ENCODE measurements around the gene KLHL25.
A peak's percentile ranks its signal among the peaks of the same experiment; 100 is the strongest.

KLHL25 gene

DNA sequence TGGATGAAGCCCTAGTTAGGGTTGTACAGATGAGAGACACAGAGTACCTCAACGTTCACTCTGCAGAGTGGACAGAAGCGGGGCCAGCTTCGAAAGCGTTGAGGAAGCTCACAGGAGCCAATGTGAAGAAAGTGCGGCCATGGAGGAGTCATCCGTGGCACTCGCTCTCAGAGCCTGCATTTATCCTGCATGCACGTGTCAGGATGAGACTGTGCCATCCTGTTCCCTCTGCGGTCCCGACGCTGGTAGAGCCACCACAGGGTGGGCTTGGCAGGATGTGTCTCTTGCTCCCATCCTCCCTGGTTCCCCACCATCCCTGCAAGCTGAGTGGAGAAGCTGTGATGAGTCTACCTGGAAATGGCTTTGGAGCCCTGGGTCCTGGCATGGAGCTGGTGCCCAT, 39.3 kb downstream of the KLHL25 start:
- DNase-seq (ENCODE audit: low spot score) (peak; percentile 61), ATAC-seq (ENCODE audit: low read depth) (no peak)
- Histone ChIP-seq H3K4me3 (ENCODE audit: severe bottlenecking) (no peak overlapping the region), H3K27me3 (ENCODE audit: insufficient read depth, poor library complexity, severe bottlenecking) (no peaks in the 10 kb centered on the region), H3K9me3 (ENCODE audit: severe bottlenecking) (no peaks in the 10 kb centered on the region), H3K27ac (ENCODE audit: poor library complexity, severe bottlenecking) (no peak overlapping the region), H3K36me3 (ENCODE audit: low read depth) (no peaks in the 10 kb centered on the region), H3K4me1 (ENCODE audit: insufficient read depth, poor library complexity, severe bottlenecking) (peaks cover 23% of the 10 kb centered on the region)
- TF ChIP-seq, protein P1, sequence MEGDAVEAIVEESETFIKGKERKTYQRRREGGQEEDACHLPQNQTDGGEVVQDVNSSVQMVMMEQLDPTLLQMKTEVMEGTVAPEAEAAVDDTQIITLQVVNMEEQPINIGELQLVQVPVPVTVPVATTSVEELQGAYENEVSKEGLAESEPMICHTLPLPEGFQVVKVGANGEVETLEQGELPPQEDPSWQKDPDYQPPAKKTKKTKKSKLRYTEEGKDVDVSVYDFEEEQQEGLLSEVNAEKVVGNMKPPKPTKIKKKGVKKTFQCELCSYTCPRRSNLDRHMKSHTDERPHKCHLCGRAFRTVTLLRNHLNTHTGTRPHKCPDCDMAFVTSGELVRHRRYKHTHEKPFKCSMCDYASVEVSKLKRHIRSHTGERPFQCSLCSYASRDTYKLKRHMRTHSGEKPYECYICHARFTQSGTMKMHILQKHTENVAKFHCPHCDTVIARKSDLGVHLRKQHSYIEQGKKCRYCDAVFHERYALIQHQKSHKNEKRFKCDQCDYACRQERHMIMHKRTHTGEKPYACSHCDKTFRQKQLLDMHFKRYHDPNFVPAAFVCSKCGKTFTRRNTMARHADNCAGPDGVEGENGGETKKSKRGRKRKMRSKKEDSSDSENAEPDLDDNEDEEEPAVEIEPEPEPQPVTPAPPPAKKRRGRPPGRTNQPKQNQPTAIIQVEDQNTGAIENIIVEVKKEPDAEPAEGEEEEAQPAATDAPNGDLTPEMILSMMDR (IDR thresholded peaks at IDR 0.05; ENCODE audit: poor library complexity, severe bottlenecking), result no peak

DNA sequence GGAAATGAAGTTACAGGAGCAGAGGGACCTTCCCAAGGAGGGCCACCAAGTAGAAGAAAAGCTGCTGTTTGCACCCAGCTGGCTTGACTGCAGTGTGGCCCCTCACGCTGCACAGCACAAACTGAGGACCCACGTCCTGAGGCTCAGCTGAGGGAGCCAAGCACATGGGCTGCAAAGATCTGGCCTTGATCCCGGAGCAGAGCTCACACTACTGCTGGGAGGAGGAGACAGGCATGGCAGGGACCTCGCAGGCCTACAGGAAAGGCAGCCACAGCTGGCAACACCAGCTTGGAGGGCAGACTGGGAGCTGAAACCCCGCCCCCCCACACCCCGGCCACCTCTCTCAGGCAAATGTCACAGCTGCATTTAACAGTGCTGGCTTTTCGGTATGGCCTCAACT, 39.7 kb downstream of the KLHL25 start:
- TF ChIP-seq, protein P1 (IDR thresholded peaks at IDR 0.05; ENCODE audit: poor library complexity, severe bottlenecking), result no peak
- no peaks in the 10 kb centered on the region for H3K36me3 ChIP-seq (ENCODE audit: low read depth)
- H3K4me1 ChIP-seq (ENCODE audit: insufficient read depth, poor library complexity, severe bottlenecking), result peaks cover 23% of the 10 kb centered on the region
- no peaks in the 10 kb centered on the region for H3K27me3 ChIP-seq (ENCODE audit: insufficient read depth, poor library complexity, severe bottlenecking)
- H3K4me3 ChIP-seq (ENCODE audit: severe bottlenecking), result no peak overlapping the region
- DNase-seq (ENCODE audit: low spot score) (peak; percentile 45), ATAC-seq (ENCODE audit: low read depth) (no peak)
- H3K27ac ChIP-seq (ENCODE audit: poor library complexity, severe bottlenecking), result no peak overlapping the region
- no peaks in the 10 kb centered on the region for H3K9me3 ChIP-seq (ENCODE audit: severe bottlenecking)

DNA sequence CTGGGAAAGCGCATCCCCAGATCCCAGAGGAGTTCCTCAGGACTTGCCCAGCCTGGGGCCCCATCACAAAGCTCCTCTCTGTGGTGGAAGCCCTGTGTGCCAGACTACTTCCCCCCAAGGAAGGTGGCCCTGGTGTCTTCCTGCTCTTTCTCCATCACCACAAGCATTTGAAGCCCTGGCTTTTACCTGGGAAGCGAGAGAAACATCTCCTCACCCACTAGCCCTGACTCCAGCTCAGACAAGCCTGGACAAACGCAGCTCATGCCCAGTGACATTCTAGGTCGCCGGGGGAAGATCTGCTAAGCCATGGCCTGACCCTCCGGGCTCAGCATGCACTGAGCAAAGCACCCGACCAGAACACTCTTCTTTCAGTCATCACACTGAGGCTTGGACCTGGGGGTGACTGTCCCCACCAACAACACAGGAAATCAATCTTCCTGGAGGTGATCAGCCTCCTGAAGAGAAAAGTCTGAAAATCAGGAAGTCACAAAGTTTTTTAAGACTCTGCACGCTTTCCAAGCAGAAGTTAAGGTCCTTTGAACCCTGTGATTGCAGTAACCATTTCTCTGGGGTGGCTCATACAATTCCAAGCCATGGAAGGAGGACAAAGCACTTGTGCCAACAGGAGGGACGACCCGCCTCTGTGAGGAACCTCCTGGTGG, 40.8 kb downstream of the KLHL25 start:
- no peak overlapping the region for H3K4me3 ChIP-seq (ENCODE audit: severe bottlenecking)
- DNase-seq (ENCODE audit: low spot score) (peak; percentile 45), ATAC-seq (ENCODE audit: low read depth) (no peak)
- no peaks in the 10 kb centered on the region for H3K36me3 ChIP-seq (ENCODE audit: low read depth)
- H3K4me1 ChIP-seq (ENCODE audit: insufficient read depth, poor library complexity, severe bottlenecking), result peaks cover 23% of the 10 kb centered on the region
- H3K27me3 ChIP-seq (ENCODE audit: insufficient read depth, poor library complexity, severe bottlenecking), result no peaks in the 10 kb centered on the region
- no peaks in the 10 kb centered on the region for H3K9me3 ChIP-seq (ENCODE audit: severe bottlenecking)
- TF ChIP-seq, protein P1 (IDR thresholded peaks at IDR 0.05; ENCODE audit: poor library complexity, severe bottlenecking), result no peak
- no peak overlapping the region for H3K27ac ChIP-seq (ENCODE audit: poor library complexity, severe bottlenecking)

DNA sequence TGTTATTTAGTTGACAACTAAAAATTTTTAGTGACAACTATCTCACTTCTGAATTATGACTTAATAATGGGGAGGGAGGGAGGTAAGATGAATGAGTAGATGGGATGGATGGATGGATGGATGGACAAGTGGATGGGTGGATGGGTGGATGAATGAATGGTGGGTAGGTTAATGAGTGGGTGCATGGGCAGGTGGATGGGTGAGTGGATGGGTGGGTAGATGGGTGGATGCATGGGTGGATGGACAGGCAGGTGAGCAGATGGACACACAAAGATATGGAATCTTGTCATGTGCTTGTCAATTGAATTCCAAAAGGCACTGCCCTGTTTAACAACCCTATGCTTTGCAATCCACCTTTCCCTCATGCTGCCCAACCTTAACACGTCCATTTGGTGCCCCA, 41.5 kb downstream of the KLHL25 start:
- TF ChIP-seq, protein P1 (IDR thresholded peaks at IDR 0.05; ENCODE audit: poor library complexity, severe bottlenecking), result no peak
- Histone ChIP-seq H3K36me3 (ENCODE audit: low read depth) (no peaks in the 10 kb centered on the region), H3K4me3 (ENCODE audit: severe bottlenecking) (no peak overlapping the region), H3K4me1 (ENCODE audit: insufficient read depth, poor library complexity, severe bottlenecking) (peaks cover 23% of the 10 kb centered on the region), H3K9me3 (ENCODE audit: severe bottlenecking) (no peaks in the 10 kb centered on the region), H3K27ac (ENCODE audit: poor library complexity, severe bottlenecking) (peak overlapping the region; percentile 55), H3K27me3 (ENCODE audit: insufficient read depth, poor library complexity, severe bottlenecking) (no peaks in the 10 kb centered on the region)
- peak; percentile 19 for DNase-seq (ENCODE audit: low spot score)
- no peak for ATAC-seq (ENCODE audit: low read depth)

DNA sequence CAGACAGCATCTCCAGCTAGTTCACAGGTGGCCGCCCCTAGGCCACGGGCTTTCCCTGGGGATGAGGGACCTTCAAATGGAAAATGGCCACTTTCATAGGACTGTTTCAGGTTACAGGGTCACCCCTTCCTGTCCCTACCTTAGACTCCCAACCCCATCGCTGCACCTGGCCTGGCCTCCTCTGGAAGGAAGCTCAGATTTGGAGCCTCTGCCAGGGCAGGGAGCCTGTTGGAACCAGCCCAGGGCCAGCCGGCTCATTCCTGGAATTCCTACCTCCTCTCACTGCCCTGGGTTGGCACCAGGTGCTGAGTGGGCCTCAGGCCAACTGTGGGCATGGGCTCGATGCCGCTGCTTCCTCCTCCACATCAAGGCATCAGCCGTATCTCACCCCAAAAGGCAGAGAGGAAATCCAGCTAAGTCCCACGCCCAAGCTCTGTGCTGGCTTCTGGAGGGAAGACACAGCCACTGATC, 42.2 kb downstream of the KLHL25 start:
- ATAC-seq (ENCODE audit: low read depth) (peak; percentile 89), DNase-seq (ENCODE audit: low spot score) (peak; percentile 93)
- H3K36me3 ChIP-seq (ENCODE audit: low read depth), result peaks cover 4% of the 10 kb centered on the region; the same call in 1 of the 2 replicates
- TF ChIP-seq, protein P1 (IDR thresholded peaks at IDR 0.05; ENCODE audit: poor library complexity, severe bottlenecking), result no peak
- no peak overlapping the region for H3K4me3 ChIP-seq (ENCODE audit: severe bottlenecking)
- no peaks in the 10 kb centered on the region for H3K27me3 ChIP-seq (ENCODE audit: insufficient read depth, poor library complexity, severe bottlenecking)
- peaks cover 23% of the 10 kb centered on the region for H3K4me1 ChIP-seq (ENCODE audit: insufficient read depth, poor library complexity, severe bottlenecking)
- H3K9me3 ChIP-seq (ENCODE audit: severe bottlenecking), result no peaks in the 10 kb centered on the region
- peak overlapping the region; percentile 55 for H3K27ac ChIP-seq (ENCODE audit: poor library complexity, severe bottlenecking)
